22Rv1 (cell line): ENCODE measurements around the gene ARFGAP3.

ENCODE experiments used
- H3K27ac ChIP-seq: fragments of 450-650 bp; 2 replicates; pipeline ENCODE4 v1.5.1; 2017
- ZFX ChIP-seq: fragments of 450-650 bp; IDR thresholded peaks from 2 replicates; pipeline ENCODE4 v1.6.1; 2017; ENCODE audit warnings: antibody characterized with exemption, borderline replicate concordance
- TF ChIP-seq, protein P1 (sequence below): fragments of 450-650 bp; IDR thresholded peaks from 2 replicates; pipeline ENCODE4 v1.5.1; 2017; ENCODE audit warnings: mild to moderate bottlenecking

Gene ARFGAP3

DNA sequence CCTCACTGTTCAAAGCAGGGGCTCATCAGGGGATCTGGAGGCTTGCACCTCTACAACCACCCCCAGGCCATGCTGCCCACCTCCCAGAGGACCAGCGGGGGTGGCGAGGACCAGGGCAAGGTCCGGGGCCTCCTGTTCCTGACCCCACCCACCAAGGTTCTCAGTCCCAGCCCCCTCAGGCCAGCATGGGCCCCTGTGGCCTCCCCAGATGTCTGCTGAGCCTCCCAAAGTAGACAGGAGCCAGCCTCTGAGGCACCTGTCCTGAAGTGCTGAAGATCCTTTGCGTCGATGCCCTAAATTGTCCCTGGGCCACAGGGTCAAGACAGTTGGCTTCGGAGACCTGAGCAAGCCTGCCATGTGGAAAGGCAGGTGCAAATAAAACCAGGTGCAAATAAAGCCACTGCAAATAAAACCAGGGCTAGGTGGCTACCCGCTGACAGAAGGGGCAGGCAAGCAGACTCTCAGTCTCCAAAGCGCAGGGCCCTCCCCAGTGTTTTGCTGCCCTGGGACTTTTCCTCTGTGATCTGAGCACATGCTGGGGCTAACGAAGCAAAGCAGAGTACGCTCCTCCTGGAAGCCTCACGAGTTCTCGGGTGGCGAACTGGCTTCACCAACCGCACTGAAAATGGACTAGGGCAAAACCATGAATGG is 22.4 kb upstream of the ARFGAP3 start:
- TF ChIP-seq ZFX, result no peak
- TF ChIP-seq, protein P1, sequence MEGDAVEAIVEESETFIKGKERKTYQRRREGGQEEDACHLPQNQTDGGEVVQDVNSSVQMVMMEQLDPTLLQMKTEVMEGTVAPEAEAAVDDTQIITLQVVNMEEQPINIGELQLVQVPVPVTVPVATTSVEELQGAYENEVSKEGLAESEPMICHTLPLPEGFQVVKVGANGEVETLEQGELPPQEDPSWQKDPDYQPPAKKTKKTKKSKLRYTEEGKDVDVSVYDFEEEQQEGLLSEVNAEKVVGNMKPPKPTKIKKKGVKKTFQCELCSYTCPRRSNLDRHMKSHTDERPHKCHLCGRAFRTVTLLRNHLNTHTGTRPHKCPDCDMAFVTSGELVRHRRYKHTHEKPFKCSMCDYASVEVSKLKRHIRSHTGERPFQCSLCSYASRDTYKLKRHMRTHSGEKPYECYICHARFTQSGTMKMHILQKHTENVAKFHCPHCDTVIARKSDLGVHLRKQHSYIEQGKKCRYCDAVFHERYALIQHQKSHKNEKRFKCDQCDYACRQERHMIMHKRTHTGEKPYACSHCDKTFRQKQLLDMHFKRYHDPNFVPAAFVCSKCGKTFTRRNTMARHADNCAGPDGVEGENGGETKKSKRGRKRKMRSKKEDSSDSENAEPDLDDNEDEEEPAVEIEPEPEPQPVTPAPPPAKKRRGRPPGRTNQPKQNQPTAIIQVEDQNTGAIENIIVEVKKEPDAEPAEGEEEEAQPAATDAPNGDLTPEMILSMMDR, result no peak
- H3K27ac ChIP-seq, result no peak overlapping the region

DNA sequence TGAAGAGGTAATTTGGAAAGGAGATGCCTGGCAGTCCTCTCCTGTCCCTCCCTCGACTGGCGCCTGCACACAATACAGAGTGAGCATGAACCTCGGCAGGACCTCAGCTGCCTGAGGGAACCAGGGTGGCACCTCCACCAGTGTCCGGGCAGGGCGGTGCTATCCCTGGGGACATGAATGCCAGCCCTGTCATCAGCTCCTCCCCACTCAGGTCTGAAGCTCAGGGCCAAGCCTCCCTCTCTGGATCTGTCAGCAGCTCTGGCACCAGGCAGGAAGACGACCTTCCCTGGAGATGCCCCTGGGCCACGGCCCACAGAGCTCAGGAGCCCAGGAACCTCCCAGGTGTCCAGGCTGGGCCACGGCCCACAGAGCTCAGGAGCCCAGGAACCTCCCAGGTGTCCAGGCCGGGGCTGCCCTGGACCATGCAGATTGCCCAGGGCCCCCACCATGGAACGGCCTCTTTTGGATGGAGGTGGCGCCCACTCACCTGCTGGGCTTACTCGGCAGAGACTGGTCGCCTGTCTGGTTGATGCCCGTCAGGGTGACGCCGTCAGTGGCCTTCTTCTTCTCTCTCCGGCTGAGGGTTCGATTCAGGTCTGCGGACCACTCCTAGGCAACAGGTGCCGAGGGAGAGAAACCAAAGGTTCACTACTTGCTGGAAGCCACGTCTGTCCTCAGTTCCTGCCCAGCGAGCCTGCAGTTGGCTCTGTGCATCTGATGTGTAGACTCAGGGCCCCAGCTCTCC is 21.7 kb upstream of the ARFGAP3 start:
- TF ChIP-seq ZFX, result no peak
- H3K27ac ChIP-seq, result no peak overlapping the region

DNA sequence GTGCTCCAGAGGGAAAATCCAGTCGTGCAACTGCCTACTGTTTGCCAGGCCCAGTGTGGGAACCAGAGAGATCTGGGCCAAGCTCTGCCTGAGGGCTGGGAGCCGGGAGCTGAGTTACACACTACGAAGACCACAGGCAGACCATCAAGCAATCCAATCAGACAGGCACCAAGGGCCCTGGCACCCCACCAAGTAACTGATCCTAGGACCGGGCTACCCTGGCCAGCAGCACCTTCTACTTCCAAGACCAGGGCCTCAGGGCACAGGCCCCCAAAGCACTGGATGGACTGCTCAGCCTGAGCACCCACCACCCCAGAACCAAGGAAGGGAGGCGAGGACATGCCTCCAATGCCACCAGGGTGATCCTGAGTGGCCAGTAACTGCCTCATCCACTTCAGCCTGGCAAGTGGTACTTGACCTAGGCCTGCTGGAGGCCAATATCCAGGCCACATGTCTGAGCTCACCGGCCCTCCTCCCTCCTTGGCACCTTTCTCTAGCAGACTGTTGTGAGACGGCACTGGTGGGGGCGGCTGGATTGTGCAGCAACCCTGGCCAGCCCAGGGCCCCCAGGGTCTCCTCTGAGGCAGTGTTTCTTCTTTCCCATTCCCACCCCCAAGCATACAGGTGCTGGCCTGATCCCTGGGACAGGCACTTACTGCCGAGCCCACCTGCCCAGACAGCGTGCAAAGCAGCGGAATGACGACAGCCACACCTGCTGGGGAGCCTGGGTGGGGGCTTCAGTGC is 20.7 kb upstream of the ARFGAP3 start:
- no peak overlapping the region for H3K27ac ChIP-seq
- TF ChIP-seq ZFX, result no peak
- TF ChIP-seq, protein P1, result no peak

DNA sequence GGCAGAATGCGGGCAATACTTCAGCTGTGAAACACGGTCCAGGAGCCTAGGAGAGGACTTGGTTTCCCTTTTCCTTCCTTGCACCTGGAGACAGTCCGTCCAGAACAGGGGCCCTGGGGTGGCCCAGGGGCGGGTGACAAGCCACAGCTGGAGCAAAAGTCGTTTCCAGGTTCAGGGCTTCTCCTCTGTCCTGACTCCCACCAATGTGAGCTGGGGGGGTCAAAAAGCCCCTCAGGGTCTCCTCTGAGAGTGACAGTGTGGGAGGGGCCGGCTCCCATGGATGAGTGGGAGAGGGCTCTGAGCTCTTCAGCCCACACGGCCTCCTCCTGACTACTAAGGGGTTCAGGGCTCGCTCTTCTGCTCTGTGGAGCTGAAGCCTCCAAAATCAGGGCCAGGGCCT is 20.1 kb upstream of the ARFGAP3 start:
- TF ChIP-seq, protein P1, result no peak
- no peak for TF ChIP-seq ZFX
- H3K27ac ChIP-seq, result no peak overlapping the region

DNA sequence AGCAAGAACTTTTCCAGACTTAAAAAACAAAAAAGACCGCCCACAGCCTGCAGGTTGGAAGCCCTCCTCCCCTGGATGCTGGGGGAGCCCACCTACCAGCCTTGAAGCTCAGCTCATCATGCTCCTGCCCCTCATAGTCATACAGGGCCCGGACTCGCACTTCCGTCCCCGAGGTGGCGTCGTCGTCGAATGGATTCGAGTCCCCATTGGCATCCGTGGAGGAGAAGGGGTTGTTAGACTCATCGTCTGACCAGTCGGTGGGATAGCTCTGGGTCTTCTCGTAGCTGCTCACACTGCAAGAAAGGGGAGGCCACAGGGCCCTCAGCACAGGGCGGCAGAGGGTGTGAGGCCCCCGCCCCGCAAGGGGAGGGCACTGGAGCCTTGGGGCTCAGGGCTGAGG is 19.0 kb upstream of the ARFGAP3 start:
- TF ChIP-seq ZFX, result no peak
- TF ChIP-seq, protein P1, result no peak
- no peak overlapping the region for H3K27ac ChIP-seq

DNA sequence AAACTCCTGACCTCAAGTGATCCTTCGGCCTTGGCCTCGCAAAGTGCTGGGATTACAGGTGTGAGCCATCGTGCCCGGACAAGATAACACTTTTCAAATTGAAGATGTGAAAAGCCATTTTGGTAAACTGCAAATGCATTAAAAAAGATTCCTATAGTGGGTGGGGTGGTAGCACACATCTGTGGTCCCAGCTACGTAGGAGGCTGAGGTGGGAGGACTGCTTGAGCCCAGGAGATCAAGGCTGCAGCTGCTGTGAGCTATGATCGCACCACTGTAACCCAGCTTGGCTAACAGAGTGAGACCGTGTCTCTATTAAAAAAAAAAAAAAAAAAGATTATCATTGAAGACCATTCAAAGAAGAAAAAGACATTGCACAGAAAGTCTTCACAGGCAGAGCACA is 16.9 kb upstream of the ARFGAP3 start:
- H3K27ac ChIP-seq, result no peak overlapping the region
- TF ChIP-seq, protein P1, result no peak
- TF ChIP-seq ZFX, result no peak

DNA sequence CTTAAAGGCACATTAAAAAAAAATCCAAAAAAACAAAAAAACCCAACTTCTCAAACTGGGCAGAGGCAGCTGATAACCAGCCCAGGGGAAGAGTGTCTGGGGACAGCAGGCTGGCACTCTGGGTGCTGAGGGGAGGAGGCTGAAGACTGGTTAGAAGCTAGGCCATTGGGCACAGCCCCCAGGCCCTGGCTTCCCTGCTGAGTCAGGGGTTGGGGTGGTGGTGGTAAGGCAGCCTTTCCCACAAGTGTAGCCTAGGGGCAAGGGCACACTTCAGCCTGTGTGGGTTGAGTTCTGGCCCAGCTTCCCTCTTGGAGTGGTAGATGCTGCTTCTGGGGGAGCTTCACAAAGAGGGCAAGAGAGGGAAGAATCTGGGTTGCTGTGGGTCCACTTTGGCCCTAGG is 16.3 kb upstream of the ARFGAP3 start:
- TF ChIP-seq, protein P1, result no peak
- TF ChIP-seq ZFX, result no peak
- no peak overlapping the region for H3K27ac ChIP-seq
